GM21528 (cell line): Measurements from ENCODE around the gene HOXD3.

Experiments
- ATAC-seq: cut with Tn5 transposase; IDR thresholded peaks from one replicate; pipeline ENCODE4 v1.9.1; 2021; ENCODE audit warnings: mild to moderate bottlenecking, moderate library complexity; ENCODE audit not compliant: unreplicated experiment, low FRiP score

The HOXD3 gene

GRCh38 chr2:176156807-176157498 lies at the start of gene HOXD3:
TSS of gene HOXD3 (plus strand) at chr2:176157307. CDS start at chr2:176169115, 11,808 bp downstream.
- no peak for ATAC-seq

- ATAC-seq = no peak
Measured at GRCh38 chr2:176107731-176108181, 49.4 kb upstream of the HOXD3 start.

GRCh38 chr2:176109192-176109901 lies 47.8 kb upstream of the HOXD3 start:
- no peak for ATAC-seq

GRCh38 chr2:176109946-176110345 lies 47.2 kb upstream of the HOXD3 start:
- no peak for ATAC-seq

- ATAC-seq = no peak
Measured at GRCh38 chr2:176110415-176111308, 46.4 kb upstream of the HOXD3 start.

GRCh38 chr2:176111309-176111663 lies 45.8 kb upstream of the HOXD3 start:
- ATAC-seq = no peak

- no peak for ATAC-seq
Measured at GRCh38 chr2:176111846-176112374, 45.2 kb upstream of the HOXD3 start.

GRCh38 chr2:176112375-176113302 lies 44.5 kb upstream of the HOXD3 start:
- no peak for ATAC-seq

- no peak for ATAC-seq
Measured at GRCh38 chr2:176114120-176114929, 42.8 kb upstream of the HOXD3 start.

- no peak for ATAC-seq
Measured at GRCh38 chr2:176114930-176115625, 42.0 kb upstream of the HOXD3 start.

GRCh38 chr2:176115883-176116813 lies 41.0 kb upstream of the HOXD3 start, which contains the start of gene HOXD10:
TSS of gene HOXD10 (plus strand) at chr2:176116778. CDS start at chr2:176116834, 56 bp downstream.
- no peak for ATAC-seq

GRCh38 chr2:176117162-176117822 lies 39.8 kb upstream of the HOXD3 start:
- no peak for ATAC-seq

- ATAC-seq = no peak
Measured at GRCh38 chr2:176117823-176118371, 39.2 kb upstream of the HOXD3 start.

- no peak for ATAC-seq
Measured at GRCh38 chr2:176118601-176119339, 38.3 kb upstream of the HOXD3 start.

GRCh38 chr2:176120364-176121189 lies 36.5 kb upstream of the HOXD3 start:
- ATAC-seq = no peak
